GM18517 (cell line): Measurements from ENCODE around the gene PROSER3.
"Not testable (repeated sequence)": the region's sequence is repeated elsewhere in the genome, so short reads cannot be mapped to it uniquely, and the experiment has no call there.

Source experiments
- ATAC-seq: cut with Tn5 transposase; IDR thresholded peaks from one replicate; pipeline ENCODE4 v1.9.1; 2021; ENCODE audit warnings: mild to moderate bottlenecking, moderate library complexity; ENCODE audit not compliant: unreplicated experiment

The PROSER3 gene

DNA sequence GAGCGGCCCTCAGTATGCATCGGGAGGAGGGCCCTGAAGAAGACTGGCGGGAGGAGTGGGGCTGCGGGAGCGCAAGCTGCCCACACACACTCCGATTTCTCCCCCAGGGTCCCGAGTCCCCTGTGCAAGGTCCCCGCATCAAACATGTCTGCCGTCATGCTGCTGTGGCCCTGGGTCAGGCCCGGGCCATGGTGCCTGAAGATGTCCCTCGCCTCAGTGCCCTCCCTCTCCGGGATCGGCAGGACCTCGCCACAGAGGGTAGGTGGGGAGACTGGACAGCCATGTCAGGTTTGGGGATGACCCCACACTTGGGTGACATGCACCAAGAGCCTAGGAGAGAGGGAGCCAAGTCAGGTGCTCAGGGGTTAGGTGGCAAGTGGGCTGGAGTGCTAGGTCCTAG lies 35.5 kb upstream of the PROSER3 start:
- no peak for ATAC-seq

DNA sequence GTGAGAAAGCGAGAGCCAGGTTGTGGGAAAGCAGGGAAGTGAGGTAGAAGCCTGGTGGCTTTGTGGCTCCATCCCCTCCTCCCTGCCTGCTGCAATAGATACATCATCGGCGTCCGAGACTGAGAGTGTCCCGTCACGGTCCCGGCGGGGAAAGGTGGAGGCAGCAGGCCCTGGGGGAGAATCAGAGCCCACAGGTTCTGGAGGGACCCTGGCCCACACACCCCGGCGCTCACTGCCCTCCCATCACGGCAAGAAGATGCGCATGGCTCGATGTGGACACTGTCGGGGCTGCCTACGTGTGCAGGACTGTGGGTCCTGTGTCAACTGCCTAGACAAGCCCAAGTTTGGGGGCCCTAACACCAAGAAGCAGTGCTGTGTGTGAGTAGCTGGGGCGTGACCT lies 35.1 kb upstream of the PROSER3 start:
- no peak for ATAC-seq

DNA sequence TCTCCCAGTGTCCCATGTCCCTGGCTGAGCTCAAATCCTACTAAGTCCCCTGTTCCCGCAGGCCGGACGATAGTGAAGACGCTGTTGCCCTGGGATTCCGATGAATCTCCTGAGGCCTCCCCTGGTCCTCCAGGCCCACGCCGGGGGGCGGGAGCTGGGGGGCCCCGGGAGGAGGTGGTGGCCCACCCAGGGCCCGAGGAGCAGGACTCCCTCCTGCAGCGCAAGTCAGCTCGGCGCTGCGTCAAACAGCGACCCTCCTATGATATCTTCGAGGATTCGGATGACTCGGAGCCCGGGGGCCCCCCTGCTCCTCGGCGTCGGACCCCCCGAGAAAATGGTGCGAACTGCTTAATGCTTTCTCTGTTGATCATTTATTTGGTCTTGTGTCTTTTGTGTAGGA lies 34.3 kb upstream of the PROSER3 start:
- no peak for ATAC-seq

DNA sequence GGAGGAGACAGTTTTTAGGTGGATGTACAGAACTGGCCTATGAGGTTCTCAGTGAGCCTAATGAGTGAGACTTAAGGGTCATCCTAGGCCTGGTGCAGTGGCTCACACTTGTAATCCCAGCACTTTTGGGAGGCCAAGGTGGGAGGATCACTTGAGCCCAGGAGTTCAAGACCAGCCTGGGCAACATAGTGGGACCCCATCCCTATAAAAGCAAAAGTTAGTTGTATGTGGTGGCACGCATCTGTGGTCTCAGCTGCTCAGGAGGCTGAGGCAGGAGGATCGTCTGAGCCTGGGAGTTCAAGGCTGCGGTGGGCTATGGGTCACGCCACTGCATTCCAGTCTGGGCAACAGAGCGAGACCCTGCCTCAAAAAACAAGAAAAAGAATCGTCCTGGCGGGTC lies 33.8 kb upstream of the PROSER3 start:
- not testable (repeated sequence) for ATAC-seq

DNA sequence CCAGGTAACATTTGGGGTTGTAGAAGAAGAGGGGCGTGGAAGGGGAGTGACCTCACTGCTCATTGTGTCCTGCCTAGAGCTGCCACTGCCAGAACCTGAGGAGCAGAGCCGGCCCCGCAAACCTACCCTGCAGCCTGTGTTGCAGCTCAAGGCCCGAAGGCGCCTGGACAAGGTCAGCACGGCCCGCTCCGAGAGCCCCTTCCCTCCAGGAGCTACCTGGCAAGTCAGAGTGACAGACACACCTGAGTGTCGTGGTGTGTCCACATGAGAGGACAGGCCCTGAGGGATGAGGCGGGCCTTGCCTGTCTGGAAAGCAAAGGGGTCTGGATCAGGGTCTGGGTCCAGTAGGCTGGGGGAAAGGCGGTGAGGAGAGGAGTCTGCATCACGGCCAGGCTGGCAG lies 33.4 kb upstream of the PROSER3 start:
- ATAC-seq: no peak

DNA sequence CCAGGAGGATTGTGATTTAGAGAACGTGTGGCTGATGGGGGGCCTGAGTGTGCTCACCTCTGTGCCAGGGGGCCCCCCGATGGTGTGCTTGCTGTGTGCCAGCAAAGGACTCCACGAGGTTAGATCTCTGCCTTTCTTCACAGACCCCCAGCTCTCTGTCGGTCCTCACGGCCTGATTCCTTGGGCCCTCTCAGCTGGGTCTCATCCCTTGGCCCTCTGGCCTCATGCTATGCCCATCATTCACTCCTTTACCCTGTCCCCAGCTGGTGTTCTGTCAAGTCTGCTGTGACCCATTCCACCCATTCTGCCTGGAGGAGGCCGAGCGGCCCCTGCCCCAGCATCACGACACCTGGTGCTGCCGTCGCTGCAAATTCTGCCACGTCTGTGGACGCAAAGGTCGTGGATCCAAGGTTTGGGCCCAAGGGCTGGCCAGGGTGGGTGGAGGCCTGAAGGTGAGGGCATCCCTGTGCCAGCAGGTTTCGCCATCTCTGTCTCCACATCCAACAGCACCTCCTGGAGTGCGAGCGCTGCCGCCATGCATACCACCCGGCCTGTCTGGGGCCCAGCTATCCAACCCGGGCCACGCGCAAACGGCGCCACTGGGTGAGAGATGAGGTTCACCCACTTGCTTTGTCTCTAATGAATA lies 32.6 kb upstream of the PROSER3 start:
- ATAC-seq: no peak

DNA sequence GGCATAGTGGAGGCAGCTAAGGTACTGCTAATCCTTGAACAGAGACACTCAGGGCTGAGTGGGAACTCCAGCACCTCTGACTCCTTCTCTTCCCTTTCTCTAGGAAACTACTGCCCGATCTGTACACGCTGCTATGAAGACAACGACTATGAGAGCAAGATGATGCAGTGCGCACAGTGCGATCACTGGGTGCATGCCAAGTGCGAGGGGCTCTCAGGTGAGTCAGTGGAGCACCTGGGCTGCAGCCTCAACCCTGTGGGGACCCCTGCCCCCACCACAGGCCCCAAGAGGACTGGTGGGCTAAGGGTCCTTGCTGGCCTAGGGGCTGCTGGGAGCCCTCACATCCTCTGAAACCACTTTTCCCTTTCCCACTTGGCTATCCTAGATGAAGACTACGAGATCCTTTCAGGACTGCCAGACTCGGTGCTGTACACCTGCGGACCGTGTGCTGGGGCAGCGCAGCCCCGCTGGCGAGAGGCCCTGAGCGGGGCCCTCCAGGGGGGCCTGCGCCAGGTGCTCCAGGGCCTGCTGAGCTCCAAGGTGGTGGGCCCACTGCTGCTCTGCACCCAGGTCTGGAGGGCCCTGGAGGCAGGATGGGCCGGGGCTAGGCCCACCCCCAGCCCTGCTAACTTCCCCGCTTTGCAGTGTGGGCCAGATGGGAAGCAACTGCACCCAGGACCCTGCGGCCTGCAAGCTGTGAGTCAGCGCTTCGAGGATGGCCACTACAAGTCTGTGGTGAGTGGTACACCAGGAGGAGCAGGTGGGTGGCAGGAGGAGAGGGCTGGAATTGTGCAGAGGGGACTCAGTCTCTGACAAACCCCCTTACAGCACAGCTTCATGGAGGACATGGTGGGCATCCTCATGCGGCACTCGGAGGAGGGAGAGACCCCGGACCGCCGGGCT lies 30.7 kb upstream of the PROSER3 start:
- no peak for ATAC-seq

DNA sequence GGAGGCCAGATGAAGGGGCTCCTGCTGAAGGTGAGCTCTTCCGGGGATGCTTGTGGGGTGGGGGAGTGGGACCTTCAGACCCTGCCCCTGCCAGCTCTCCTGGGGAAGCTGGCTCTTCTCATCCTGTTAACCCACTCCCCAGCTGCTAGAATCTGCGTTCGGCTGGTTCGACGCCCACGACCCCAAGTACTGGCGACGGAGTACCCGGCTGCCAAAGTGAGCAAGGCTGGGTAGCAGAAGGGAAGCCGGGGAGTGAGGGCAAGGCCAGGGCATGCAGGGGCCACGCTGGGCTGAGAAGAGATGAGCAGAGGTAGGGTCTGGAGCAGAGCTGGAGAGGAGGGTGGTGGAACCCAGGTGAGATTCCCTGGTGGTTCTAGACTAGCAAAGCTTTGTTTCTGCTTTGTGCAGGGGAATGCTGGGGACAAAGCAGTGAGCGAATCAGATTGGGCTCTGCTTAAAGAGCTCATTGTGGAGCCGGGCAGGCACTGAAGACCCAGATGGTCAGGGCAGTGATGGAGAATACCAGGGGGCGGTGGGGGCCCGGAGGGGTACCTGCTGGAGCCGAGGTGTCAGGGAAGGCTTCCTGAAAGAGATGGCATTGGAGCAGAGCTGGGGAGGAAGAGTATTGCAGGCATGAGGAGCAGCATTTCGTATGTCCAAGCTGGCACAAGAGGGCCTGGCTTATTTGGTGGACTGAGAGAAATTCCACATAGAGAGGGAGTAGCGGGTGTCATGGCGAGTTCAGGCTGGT lies 29.8 kb upstream of the PROSER3 start:
- ATAC-seq: no peak

DNA sequence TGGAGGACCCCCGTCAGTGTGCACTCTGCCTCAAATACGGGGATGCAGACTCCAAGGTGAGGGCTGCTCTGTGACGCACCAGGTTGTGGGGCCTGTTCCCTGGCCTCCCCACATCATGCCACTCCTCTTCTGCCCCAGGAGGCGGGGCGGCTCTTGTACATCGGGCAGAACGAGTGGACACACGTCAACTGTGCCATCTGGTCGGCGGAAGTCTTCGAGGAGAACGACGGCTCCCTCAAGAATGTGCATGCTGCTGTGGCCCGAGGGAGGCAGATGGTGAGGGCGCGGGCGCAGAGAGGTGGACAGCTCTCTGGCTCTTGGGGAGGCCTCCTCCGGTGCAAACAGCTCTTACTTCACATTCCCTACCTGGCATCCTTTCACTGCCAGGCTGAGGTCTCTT lies 29.0 kb upstream of the PROSER3 start:
- ATAC-seq: no peak

DNA sequence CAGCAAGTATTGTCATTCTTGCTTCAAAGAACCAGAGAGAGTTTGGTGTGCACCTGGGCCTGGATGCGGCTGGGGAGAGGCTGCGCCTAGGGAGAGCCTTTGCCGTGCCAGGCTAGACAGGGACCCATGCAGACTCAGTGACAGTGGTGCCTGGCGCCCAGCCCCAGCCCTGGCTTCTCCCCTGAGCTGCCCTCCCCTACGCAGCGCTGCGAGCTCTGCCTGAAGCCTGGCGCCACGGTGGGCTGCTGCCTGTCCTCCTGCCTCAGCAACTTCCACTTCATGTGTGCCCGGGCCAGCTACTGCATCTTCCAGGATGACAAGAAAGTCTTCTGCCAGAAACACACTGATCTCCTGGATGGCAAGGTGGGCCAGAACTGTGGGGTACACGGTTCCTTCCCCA lies 28.2 kb upstream of the PROSER3 start:
- ATAC-seq: no peak

DNA sequence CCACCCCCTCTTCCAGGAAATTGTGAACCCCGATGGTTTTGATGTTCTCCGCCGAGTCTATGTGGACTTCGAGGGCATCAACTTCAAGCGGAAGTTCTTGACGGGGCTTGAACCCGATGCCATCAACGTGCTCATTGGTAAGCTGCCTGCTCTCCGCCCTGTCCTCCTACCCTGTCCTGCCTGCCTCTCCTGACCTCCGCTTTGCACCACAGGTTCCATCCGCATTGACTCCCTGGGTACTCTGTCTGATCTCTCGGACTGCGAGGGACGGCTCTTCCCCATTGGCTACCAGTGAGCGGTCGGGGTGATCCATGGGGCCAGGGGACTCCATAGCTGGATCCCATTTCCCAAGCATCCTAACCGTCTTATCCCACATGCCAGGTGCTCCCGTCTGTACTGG lies 27.6 kb upstream of the PROSER3 start:
- ATAC-seq: no peak

DNA sequence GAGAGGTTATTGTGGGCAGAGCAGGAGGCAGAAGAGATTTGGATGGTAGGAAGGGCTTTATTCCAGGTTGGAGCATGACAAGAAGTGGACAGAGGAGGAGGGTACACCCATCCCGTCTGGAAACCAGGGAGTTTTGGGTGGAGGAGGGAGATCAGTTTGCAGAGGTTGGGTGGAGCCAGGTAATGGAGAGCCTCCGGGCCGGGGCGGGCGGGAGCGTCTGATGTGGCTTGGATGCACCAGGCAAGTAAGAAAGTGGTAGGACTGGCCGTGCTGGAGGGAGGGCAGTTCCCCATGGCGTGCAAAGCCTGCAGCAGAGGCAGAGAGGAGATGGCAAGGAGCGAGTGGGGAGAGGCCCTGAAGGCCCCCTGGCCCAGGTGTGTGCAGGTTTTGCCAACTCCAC lies 26.6 kb upstream of the PROSER3 start:
- no peak for ATAC-seq

DNA sequence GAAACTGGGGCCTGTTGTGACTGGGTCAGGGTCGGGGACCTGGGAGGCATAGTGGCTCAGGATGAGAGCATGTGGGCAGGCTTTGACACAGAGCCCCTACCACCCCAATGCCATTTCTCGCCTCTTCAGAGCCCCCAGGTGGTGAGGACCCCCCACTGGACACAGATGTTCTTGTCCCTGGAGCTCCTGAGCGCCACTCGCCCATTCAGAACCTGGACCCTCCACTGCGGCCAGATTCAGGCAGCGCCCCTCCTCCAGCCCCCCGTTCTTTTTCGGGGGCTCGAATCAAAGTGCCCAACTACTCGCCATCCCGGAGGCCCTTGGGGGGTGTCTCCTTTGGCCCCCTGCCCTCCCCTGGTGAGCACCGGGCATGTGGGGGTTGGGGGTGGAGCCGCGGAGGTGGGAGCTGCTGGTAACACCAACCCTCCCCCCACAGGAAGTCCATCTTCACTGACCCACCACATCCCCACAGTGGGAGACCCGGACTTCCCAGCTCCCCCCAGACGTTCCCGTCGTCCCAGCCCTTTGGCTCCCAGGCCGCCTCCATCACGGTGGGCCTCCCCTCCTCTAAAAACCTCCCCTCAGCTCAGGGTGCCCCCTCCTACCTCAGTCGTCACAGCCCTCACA lies 26.1 kb upstream of the PROSER3 start:
- no peak for ATAC-seq

DNA sequence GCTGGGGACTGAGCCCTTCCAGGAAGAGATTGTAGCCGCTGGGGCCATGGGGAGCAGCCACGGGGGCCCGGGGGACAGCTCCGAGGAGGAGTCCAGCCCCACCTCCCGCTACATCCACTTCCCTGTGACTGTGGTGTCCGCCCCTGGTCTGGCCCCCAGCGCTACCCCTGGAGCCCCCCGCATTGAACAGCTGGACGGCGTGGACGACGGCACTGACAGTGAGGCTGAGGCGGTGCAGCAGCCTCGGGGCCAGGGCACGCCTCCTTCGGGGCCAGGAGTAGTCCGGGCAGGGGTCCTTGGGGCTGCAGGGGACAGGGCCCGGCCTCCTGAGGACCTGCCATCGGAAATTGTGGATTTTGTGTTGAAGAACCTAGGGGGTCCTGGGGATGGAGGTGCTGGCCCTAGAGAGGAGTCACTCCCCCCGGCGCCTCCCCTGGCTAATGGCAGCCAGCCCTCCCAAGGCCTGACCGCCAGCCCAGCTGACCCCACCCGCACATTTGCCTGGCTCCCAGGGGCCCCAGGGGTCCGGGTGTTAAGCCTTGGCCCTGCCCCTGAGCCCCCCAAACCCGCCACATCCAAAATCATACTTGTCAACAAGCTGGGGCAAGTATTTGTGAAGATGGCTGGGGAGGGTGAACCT lies 25.3 kb upstream of the PROSER3 start:
- ATAC-seq: no peak

DNA sequence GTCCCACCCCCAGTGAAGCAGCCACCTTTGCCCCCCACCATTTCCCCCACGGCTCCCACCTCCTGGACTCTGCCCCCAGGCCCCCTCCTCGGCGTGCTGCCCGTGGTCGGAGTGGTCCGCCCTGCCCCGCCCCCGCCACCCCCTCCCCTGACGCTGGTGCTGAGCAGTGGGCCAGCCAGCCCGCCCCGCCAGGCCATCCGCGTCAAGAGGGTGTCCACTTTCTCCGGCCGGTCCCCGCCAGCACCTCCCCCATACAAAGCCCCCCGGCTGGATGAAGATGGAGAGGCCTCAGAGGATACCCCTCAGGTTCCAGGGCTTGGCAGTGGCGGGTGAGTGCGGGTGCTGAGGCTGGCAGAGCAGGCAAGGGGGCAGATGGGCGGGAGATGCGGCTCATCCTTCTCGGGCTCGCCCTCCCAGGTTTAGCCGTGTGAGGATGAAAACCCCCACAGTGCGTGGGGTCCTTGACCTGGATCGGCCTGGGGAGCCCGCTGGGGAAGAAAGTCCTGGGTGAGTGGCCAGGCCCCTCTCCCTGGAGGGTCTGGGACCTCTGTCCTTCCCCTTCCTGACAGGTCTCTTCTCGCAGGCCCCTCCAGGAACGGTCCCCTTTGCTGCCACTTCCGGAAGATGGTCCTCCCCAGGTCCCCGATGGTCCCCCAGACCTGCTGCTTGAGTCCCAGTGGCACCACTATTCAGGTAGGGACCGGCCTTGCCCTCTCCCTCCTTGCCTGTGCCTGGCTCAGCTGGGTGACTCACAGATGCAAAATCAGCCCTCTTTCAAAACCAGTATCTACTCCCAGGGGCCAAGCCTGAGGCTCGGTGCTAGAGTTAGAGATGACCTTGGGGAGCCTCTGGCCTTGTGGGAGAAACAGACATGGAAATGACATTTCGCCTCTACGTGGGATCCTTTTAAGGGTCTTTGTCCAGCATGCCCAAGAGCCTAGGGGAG lies 24.5 kb upstream of the PROSER3 start:
- ATAC-seq: no peak

DNA sequence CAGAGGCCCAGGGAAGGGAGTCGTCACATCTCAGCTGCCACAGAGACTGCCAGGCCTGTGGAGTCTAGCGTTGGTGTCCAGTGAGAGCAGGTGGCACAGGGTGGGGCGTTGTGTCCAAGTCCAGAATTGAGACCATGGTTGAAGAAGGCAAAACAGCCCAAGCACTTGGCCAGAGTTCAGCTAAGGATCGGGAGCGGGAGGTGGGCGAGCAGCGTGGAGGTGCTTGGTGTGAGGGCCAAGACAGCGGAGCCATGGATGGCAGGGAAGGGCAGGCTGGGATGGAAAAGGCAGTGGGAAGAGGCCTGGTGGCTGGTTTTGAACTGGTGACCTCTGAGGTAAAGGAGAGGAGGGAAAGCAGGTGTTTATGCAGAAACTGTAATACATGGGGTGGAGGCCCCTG lies 23.7 kb upstream of the PROSER3 start:
- ATAC-seq: no peak

DNA sequence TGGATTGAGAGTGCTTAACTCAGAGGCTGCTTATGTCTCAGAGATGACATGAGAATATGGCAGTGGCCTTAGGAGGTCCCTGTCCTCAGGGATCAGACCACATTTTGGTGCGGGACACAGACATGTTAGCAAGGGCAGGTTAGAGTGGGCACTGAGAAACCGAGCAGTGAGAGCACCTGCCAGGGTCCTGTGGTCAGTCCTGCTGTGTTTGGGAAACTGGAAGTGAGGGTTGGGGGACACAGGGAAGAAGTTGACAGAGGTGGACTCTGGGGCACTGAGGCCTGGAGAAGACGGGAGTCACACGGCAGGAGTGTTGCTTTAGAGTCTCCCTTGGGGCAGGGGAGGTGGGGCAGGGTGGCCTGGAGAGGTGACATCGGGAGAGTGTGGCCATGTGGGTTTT lies 23.1 kb upstream of the PROSER3 start:
- no peak for ATAC-seq

DNA sequence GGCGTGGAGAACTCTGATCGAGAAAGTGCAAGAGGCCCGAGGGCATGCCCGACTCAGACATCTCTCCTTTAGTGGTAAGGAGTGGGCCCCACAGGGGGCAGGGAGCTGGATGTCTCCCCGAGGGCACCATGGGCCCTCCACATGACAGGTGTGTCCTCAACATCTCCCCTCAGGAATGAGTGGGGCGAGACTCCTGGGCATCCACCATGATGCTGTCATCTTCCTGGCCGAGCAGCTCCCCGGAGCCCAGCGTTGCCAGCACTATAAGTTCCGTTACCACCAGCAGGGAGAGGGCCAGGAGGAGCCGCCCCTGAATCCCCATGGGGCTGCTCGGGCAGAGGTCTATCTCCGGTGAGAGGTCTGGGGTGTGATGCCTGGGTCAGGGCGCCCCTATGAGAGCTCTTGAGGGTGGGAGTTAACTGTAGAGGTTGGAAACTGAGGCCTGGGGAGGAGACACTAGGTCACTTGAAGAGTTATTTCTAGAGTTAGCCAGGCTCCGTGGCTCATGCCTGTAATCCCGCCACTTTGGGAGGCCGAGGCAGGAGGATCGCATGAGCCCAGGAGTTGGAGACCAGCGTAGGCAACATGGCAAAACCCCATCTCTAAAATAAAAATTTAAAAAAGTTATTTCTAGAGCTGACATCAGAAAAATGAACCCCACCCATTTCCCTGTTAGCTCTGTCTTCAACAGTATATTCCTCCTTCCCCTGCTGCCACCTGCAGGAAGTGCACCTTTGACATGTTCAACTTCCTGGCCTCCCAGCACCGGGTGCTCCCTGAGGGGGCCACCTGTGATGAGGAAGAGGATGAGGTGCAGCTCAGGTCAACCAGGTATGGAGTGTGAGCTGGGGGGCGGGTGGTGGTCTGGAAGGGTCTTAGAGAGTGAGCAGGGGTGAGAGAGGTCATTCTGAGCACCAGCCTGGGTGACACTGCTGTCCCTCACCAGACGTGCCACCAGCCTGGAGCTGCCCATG lies 20.8 kb upstream of the PROSER3 start:
- no peak for ATAC-seq
